Psoas muscle (tissue), 8 donors: ENCODE data around the gene HEG1. TPM values are rescaled to one million over a fixed set of nuclear protein-coding genes. Genes with fewer than 3 reads are reported as not detected.

ENCODE experiments used
- ATAC-seq, 4 donors: fragments of 200-7000 bp; cut with Tn5 transposase; one replicate each; pipeline ENCODE4 v1.9.1; 2020; ENCODE audit warnings: moderate library complexity in 3 of 4, mild to moderate bottlenecking in 2 of 4
- DNase-seq, 2 donors: peaks; one replicate each; pipeline ENCODE4 v3.0.0-alpha.2; 2020
- H3K27ac ChIP-seq: fragments of 200-600 bp; one replicate; pipeline ENCODE4 v1.8.0; 2022
- H3K27me3 ChIP-seq, 3 donors: fragments of 200-600 bp in 1 of 3; one replicate each; pipeline versions ENCODE4 v1.6.1 to v1.8.0; 2013 to 2022; ENCODE audit warnings: low read length in 2 of 3, mild to moderate bottlenecking in 2 of 3, moderate library complexity in 1 of 3; ENCODE audit not compliant: insufficient read depth in 3 of 3
- H3K36me3 ChIP-seq, 2 donors: fragments of 200-600 bp in 1 of 2; one replicate each; pipeline versions ENCODE4 v1.6.1 to v1.8.0; 2013 to 2022; ENCODE audit warnings: low read depth in 1 of 2, mild to moderate bottlenecking in 1 of 2, moderate library complexity in 1 of 2; ENCODE audit not compliant: insufficient read depth in 1 of 2
- H3K4me1 ChIP-seq: fragments of 200-600 bp; one replicate; pipeline ENCODE4 v1.8.0; 2022
- H3K4me3 ChIP-seq: fragments of 200-600 bp; one replicate; pipeline ENCODE4 v1.8.0; 2022; ENCODE audit warnings: mild to moderate bottlenecking
- H3K9me3 ChIP-seq: fragments of 200-600 bp; one replicate; pipeline ENCODE4 v1.8.0; 2022
- CTCF ChIP-seq: fragments of 200-600 bp; IDR thresholded peaks from one replicate; pipeline ENCODE4 v1.8.0; 2022; ENCODE audit warnings: antibody characterized with exemption
- WGBS, 3 donors: extraction: QIAGEN DNeasy Blood & Tissue Kit; methylation state at CpG; one replicate each; pipeline versions ENCODE4 v1.1.6 to v1.1.7; 2013; 5-methylcytosine and 5-hydroxymethylcytosine counted together
- intact Hi-C, 2 donors: fragments of 100-400 bp; cut with DNase I; formaldehyde crosslinking; loops; one replicate each; pipeline versions ENCODE4 v1.11.0 to v1.14.2; 2022
- polyA plus RNA-seq, 3 donors: library from polyadenylated mRNA; stranded (reverse); fragments of 200-250 nt; gene quantifications; one replicate each; pipeline ENCODE4 v1.2.3, GENCODE V29; 2013
- total RNA-seq, 4 donors: library from RNA; stranded (reverse); fragmentation: NEBNext Ultra II Directional in 2 of 4; extraction: Animal tissue kit (Norgen Biotek cat#: 25700) in 2 of 4; gene quantifications; one replicate each; pipeline versions ENCODE4 v1.2.1 to v1.2.4, GENCODE V29; 2021 to 2023
- donor health status: healthy with polysubstance abuse.
- donor health status: DM: no; HTN: no; CAD: no; lungs with moderate emphysema.
- donor health status: Bipolar disorder and iron deficiency.
- donor health status: healthy.
- donor health status: DM: yes; HTN: yes; CAD: no.
- donor health status: DM: no; HTN: no; CAD: no.
- donor health status: DM: no; HTN: no; CAD: no.
- donor health status: DM: yes; HTN: yes; CAD: no.

HEG1 gene
- total and polyA plus RNA-seq, 7 donors, result 3.2 to 38.7 (median 11.7) TPM

- WGBS, 3 donors, result 63 to 70% (median 63%) methylated on average over 7 of the region's 7 CpGs
- ATAC-seq, result peak; percentile 21 to 56 (median 38)
Measured at GRCh38 chr3:124986192-124987143, 69.3 kb downstream of the HEG1 start.

GRCh38 chr3:124985349-124985748, 70.4 kb downstream of the HEG1 start:
- peak in 1 of 4 donors; percentile 67 for ATAC-seq
- no peak for TF ChIP-seq CTCF
- peaks cover 0 to 29% of the 10 kb centered on the region in 2 donors for H3K36me3 ChIP-seq

More at GRCh38 chr3:124986192-124987143, 69.3 kb downstream of the HEG1 start:
- H3K9me3 ChIP-seq, result no peaks in the 10 kb centered on the region
- DNase-seq, result no peak
- intact Hi-C loops, result loop anchor here in 1 of 2 donors (2.0 kb wide), 1 partner anchor 226 kb away; no protein-coding TSS in a partner anchor
- H3K36me3 ChIP-seq, result peaks cover 0 to 38% of the 10 kb centered on the region in 2 donors
- H3K4me1 ChIP-seq, result no peaks in the 10 kb centered on the region
- H3K4me3 ChIP-seq, result no peak overlapping the region
- H3K27ac ChIP-seq, result no peak overlapping the region
- no peaks in the 10 kb centered on the region for H3K27me3 ChIP-seq
- peak; percentile 40 for TF ChIP-seq CTCF

GRCh38 chr3:124984754-124985153, 71.0 kb downstream of the HEG1 start:
- no peak overlapping the region for H3K27ac ChIP-seq
- ATAC-seq (no peak), DNase-seq (no peak)
- H3K4me3 ChIP-seq, result no peak overlapping the region
- WGBS, 3 donors, result 93 to 95% (median 93%) methylated on average over 3 of the region's 3 CpGs
- H3K36me3 ChIP-seq, result peaks cover 0 to 24% of the 10 kb centered on the region in 2 donors
- H3K27me3 ChIP-seq, result no peaks in the 10 kb centered on the region
- intact Hi-C loops, result no loop called here
- H3K9me3 ChIP-seq, result no peaks in the 10 kb centered on the region
- no peaks in the 10 kb centered on the region for H3K4me1 ChIP-seq
- TF ChIP-seq CTCF, result no peak

More at GRCh38 chr3:124985349-124985748, 70.4 kb downstream of the HEG1 start:
- DNase-seq, result no peak
- 76 to 83% (median 78%) methylated on average over 4 of the region's 4 CpGs for WGBS, 3 donors
- intact Hi-C loops, result no loop called here
- Histone ChIP-seq H3K27ac (no peak overlapping the region), H3K4me1 (no peaks in the 10 kb centered on the region), H3K4me3 (no peak overlapping the region), H3K27me3 (no peaks in the 10 kb centered on the region), H3K9me3 (no peaks in the 10 kb centered on the region)

- ATAC-seq, result no peak
- H3K27me3 ChIP-seq, result no peaks in the 10 kb centered on the region
- DNase-seq, result no peak
- H3K9me3 ChIP-seq, result no peaks in the 10 kb centered on the region
- no peaks in the 10 kb centered on the region for H3K4me1 ChIP-seq
- peaks cover 0 to 17% of the 10 kb centered on the region in 2 donors for H3K36me3 ChIP-seq
- no peak overlapping the region for H3K4me3 ChIP-seq
- TF ChIP-seq CTCF, result no peak
- no peak overlapping the region for H3K27ac ChIP-seq
- WGBS, 3 donors, result 83 to 86% (median 85%) methylated on average over 2 of the region's 2 CpGs
- intact Hi-C loops, result no loop called here
Measured at GRCh38 chr3:124982855-124983254, 72.9 kb downstream of the HEG1 start.
